Effector memory CD4-positive, alpha-beta T cell (primary cell): ENCODE results near the gene TNFRSF13B.

Experiments
- DNase-seq, 3 donors: peaks; one replicate each; pipeline ENCODE4 v3.0.0-alpha.2; 2020
- H3K27ac ChIP-seq: 2 replicates; pipeline ENCODE4 v1.7.0; 2013; ENCODE audit warnings: mild to moderate bottlenecking, low read length, moderate library complexity; ENCODE audit not compliant: insufficient read depth, poor library complexity, severe bottlenecking
- H3K27me3 ChIP-seq: replicated peaks from 2 replicates; pipeline ENCODE4 v1.7.0; 2013; ENCODE audit warnings: mild to moderate bottlenecking, low read length; ENCODE audit not compliant: insufficient read depth, control insufficient read depth, poor library complexity, severe bottlenecking
- H3K36me3 ChIP-seq: 2 replicates; pipeline ENCODE4 v1.7.0; 2013; ENCODE audit warnings: mild to moderate bottlenecking, low read length, moderate library complexity; ENCODE audit not compliant: control insufficient read depth, insufficient read depth
- H3K4me1 ChIP-seq: 2 replicates; pipeline ENCODE4 v1.7.0; 2013; ENCODE audit warnings: low read length, mild to moderate bottlenecking; ENCODE audit not compliant: control insufficient read depth, insufficient read depth, poor library complexity, severe bottlenecking
- H3K4me3 ChIP-seq: 2 replicates; pipeline ENCODE4 v1.7.0; 2013; ENCODE audit warnings: low read length, low read depth, mild to moderate bottlenecking; ENCODE audit not compliant: insufficient read depth, poor library complexity, severe bottlenecking
- H3K9me3 ChIP-seq: 2 replicates; pipeline ENCODE4 v1.7.0; 2013; ENCODE audit warnings: mild to moderate bottlenecking, low read length, moderate library complexity; ENCODE audit not compliant: control insufficient read depth
- total RNA-seq, 3 donors: gene quantifications; one replicate each; lab custom pipeline; 2026; lab: John Stamatoyannopoulos, UW

Gene TNFRSF13B
- 0 to 0.19 (median 0.09) reads per million in 3 donors for total RNA-seq

DNA sequence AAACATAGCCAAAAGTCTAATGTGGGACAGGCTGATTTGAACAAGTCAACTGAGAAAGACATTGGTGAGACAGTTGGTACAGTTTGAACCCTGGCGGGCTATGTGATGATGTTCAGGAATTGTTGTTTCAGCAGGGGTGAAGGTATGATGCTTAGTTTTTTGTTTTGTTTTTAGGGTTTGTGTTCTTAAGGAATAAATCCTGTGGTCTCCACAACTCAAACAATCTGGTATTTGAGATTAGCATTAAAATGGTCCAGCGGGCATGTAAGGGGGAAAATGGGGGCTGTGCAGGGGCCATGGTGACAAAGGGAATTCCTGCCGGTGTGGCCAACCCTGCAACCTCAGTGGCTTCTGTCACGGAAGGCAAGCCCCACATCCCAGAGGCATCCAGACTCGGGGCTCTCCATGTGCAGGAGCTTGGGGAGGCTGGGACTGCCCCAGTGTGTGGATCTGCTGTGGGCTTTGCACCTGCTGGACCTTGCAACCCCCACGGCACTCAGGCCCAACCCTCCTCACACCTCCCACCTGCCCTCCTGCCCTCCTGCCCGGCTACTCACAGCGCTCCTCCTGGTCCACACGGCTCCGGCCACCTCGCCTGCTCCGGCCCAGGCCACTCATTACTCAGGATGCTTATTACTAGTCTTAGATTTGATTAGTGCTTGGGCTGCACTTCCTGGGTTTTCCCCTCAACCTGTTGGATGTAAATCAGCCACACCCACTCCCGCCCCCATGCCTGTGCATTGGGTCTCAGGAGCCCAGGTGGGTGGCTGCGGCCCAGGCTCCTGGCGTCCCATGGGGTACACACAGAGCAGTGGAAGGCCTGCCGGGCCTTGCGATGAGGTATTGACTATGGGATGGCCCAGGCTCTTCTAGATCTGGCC is at the start of gene TNFRSF13B:
Gene TNFRSF13B, minus strand, starts transcription at position 661 of the 881 bp plus-strand sequence. Its CDS starts 43 bp downstream, at position 618.
- no peak within 1 kb of the TSS for H3K27ac ChIP-seq
- H3K4me1 ChIP-seq: no peaks in the 10 kb centered on the region
- no peaks in the 10 kb centered on the region for H3K27me3 ChIP-seq
- no peak within 1 kb of the TSS for H3K4me3 ChIP-seq
- no peak for DNase-seq
- no peaks in the 10 kb centered on the region for H3K9me3 ChIP-seq
- no peaks in the 10 kb centered on the region for H3K36me3 ChIP-seq

DNA sequence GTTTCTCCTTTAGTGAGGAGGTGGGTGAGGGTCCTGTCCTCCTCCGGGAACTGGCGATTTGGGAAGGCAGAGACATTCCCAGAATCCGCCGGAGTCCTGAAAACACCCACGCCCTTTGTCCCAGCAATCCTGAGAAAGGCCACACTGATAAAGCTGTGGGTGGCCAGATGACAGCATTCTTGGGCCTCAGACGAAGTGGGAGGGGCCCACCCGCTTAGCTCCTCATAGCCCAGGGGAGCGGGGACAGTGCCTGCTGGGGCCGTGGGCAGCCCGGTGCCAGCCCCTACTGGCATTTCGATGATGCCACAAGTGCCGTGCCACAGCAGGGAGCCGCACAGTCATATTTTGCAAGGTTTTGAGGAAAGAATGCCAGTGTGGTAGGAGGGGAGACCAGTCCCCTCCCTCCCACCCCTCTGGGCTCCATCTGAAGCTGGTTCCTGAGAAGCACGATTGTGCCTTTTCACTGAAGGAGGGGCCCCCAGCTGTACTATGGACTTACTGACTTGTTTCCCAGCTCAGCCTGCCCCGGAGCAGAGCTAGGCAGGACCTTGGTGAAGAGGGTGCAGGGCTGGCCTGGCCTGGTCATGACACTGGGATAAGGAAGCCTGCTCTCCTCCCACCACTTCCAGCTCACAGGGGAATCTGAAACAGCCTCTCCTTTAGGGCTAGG is 49.4 kb upstream of the TNFRSF13B start:
- H3K27ac ChIP-seq: no peak overlapping the region
- H3K9me3 ChIP-seq: no peaks in the 10 kb centered on the region
- no peaks in the 10 kb centered on the region for H3K27me3 ChIP-seq
- H3K36me3 ChIP-seq: no peaks in the 10 kb centered on the region
- peaks cover 15% of the 10 kb centered on the region for H3K4me1 ChIP-seq
- no peak for DNase-seq
- H3K4me3 ChIP-seq: no peak overlapping the region

DNA sequence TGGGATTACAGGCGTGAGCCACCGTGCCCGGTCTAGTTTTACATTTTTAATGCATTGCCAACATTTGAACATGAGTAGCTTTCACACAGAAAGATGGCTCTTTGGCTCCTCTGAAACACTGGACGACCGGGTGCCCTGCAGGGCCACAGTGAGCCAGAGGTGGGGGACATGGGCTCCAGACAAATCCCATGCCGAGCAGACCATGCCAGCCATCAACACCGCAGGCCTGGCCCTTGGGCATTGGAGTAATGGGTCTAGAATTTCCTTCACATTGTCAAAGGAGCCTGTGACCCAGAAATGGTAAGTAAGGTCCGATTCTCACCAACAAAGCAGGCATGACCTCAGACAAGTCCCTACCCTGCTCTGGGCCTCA is 48.9 kb upstream of the TNFRSF13B start:
- DNase-seq: no peak
- Histone ChIP-seq H3K9me3 (no peaks in the 10 kb centered on the region), H3K27ac (no peak overlapping the region), H3K36me3 (no peaks in the 10 kb centered on the region), H3K4me3 (no peak overlapping the region), H3K4me1 (peaks cover 17% of the 10 kb centered on the region), H3K27me3 (no peaks in the 10 kb centered on the region)

DNA sequence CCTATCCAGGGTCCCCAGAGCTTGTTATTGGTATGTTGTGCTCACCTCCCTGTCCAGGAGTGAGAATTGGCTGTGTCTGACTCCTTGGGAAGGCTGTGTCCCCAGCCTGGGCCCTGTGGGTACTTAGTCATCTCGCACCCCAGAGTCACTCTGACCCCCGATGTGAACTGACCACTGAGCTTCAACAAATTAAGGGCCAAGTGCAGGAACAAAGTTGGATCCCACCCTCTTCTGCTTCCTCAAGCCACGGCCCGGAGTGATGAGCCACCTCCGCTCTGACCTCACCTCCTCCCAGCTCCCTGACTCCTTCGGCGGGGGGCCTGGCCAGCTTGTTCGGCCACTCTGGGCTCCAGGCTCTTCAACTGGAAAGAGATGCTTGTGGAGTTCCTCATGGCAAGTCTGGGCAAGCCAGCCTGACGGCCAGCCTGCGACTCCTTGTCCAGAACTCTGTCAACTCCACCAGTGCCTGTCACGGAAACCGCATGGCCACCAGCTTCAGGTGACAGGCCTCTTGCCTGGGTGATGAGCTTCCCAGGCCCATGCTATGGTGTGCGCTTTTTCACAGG is 48.1 kb upstream of the TNFRSF13B start:
- DNase-seq: no peak
- Histone ChIP-seq H3K4me1 (peaks cover 23% of the 10 kb centered on the region), H3K27me3 (no peaks in the 10 kb centered on the region), H3K36me3 (no peaks in the 10 kb centered on the region), H3K4me3 (no peak overlapping the region), H3K9me3 (no peaks in the 10 kb centered on the region), H3K27ac (no peak overlapping the region)

DNA sequence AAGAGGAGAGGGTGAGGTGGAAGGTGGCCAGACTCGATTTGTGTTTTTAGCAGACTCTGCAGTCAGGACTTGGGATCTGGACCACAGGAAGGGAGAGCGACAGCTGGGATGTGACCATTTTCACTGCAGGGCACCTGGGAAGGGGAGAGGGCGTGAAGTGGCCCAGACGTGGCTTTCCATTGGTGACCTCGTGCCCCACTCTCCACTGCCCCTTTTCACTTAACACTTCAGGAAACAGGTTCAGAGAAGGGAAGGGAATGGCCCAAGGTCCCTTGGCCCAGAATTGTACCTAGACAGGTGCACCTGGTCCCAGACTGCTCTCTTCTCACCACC is 47.5 kb upstream of the TNFRSF13B start:
- Histone ChIP-seq H3K4me1 (peaks cover 23% of the 10 kb centered on the region), H3K9me3 (no peaks in the 10 kb centered on the region), H3K27ac (no peak overlapping the region), H3K4me3 (no peak overlapping the region), H3K36me3 (no peaks in the 10 kb centered on the region), H3K27me3 (no peaks in the 10 kb centered on the region)
- no peak for DNase-seq

GRCh38 chr17:17018612-17019429 is 46.9 kb upstream of the TNFRSF13B start:
- no peak overlapping the region for H3K27ac ChIP-seq
- DNase-seq: no peak

GRCh38 chr17:17018021-17018441 is 46.1 kb upstream of the TNFRSF13B start:
- Histone ChIP-seq H3K4me1 (peaks cover 23% of the 10 kb centered on the region), H3K36me3 (no peaks in the 10 kb centered on the region), H3K27ac (no peak overlapping the region), H3K27me3 (no peaks in the 10 kb centered on the region), H3K4me3 (no peak overlapping the region), H3K9me3 (no peaks in the 10 kb centered on the region)
- DNase-seq: no peak

More at GRCh38 chr17:17018612-17019429, 46.9 kb upstream of the TNFRSF13B start:
- Histone ChIP-seq H3K9me3 (no peaks in the 10 kb centered on the region), H3K4me1 (peaks cover 23% of the 10 kb centered on the region), H3K36me3 (no peaks in the 10 kb centered on the region), H3K27me3 (no peaks in the 10 kb centered on the region), H3K4me3 (no peak overlapping the region)

- no peaks in the 10 kb centered on the region for H3K9me3 ChIP-seq
- no peaks in the 10 kb centered on the region for H3K36me3 ChIP-seq
- no peaks in the 10 kb centered on the region for H3K27me3 ChIP-seq
- H3K4me3 ChIP-seq: no peak overlapping the region
- H3K27ac ChIP-seq: no peak overlapping the region
- H3K4me1 ChIP-seq: peaks cover 23% of the 10 kb centered on the region
- no peak for DNase-seq
These were observed 45.6 kb upstream of the TNFRSF13B start for GRCh38 chr17:17017343-17018014.
